Measurements from ENCODE around the gene IPO4.

DNA sequence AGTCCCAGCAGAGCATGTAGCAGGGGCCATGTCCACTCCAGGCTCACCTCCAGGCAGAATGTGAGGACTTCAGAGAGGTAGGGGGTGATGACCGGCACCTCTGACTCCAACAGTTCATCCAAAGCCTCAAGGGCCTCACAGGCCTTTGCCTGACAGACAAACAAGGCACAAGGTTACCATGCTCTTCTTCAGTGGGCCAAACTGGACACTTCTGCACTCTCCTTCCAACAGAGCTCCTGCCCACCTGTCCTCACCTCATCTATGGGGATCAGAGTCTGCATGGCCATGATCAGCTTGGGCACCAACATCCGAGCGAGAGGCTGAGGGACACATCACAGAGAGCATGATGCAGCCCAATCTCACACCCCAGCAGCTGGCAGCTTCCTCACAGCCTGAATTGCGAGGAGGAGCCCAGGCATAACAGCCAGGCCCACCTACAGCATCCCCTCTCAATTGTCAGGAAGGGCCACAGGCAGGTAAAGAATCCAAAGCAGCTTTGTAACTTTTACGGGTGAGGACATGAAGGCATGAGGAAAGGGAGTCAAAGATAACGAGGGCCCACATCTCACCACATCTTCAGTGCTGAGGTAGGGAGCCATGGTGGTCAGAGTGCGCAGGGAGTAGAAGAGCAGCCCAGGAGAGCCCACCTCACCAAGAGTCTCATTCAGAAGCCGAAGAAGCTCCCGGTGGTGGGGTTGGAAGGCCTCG lies 1.6 kb downstream of the IPO4 start:
- TF ChIP-seq, protein P1, sequence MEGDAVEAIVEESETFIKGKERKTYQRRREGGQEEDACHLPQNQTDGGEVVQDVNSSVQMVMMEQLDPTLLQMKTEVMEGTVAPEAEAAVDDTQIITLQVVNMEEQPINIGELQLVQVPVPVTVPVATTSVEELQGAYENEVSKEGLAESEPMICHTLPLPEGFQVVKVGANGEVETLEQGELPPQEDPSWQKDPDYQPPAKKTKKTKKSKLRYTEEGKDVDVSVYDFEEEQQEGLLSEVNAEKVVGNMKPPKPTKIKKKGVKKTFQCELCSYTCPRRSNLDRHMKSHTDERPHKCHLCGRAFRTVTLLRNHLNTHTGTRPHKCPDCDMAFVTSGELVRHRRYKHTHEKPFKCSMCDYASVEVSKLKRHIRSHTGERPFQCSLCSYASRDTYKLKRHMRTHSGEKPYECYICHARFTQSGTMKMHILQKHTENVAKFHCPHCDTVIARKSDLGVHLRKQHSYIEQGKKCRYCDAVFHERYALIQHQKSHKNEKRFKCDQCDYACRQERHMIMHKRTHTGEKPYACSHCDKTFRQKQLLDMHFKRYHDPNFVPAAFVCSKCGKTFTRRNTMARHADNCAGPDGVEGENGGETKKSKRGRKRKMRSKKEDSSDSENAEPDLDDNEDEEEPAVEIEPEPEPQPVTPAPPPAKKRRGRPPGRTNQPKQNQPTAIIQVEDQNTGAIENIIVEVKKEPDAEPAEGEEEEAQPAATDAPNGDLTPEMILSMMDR (IDR thresholded peaks at IDR 0.05) = no peak
- no peak for TF ChIP-seq ZFX (IDR thresholded peaks at IDR 0.05; ENCODE audit: borderline replicate concordance)

Measured in 22Rv1 (cell line).